IMR-90 (cell line): Measurements from ENCODE around the gene LILRA1. TPM values are rescaled to one million over a fixed set of nuclear protein-coding genes. Genes with fewer than 3 reads are reported as not detected.

Experiments
- ATAC-seq: fragments of 200-7000 bp; cut with Tn5 transposase; 2 replicates; pipeline ENCODE4 v1.9.1; 2020; ENCODE audit warnings: low read depth, mild to moderate bottlenecking, moderate library complexity
- BruUV-seq: library from RNA; stranded (reverse); fragments of 400-500 nt; replicated peaks from 2 replicates; lab custom pipeline; 2021; lab: Mats Ljungman, UMichigan
- CTCF ChIA-PET: fragments of 300-600 bp; formaldehyde crosslinking; extraction: SDS; loops from one replicate; lab custom pipeline; 2021; ENCODE audit warnings: antibody characterized with exemption; lab: Yijun Ruan, JAX
- POLR2A ChIA-PET: fragments of 300-600 bp; sonication (Branson Sonifier 250); formaldehyde crosslinking; loops from one replicate; lab custom pipeline; 2022; ENCODE audit warnings: antibody characterized with exemption; ENCODE audit not compliant: unreplicated experiment; lab: Charles Lee
- DNase-seq: peaks from one replicate; pipeline ENCODE4 v3.0.0; 2013
- H2AFZ ChIP-seq: replicated peaks from 2 replicates; pipeline ENCODE3; 2013; ENCODE audit warnings: low read length, mild to moderate bottlenecking; ENCODE audit not compliant: poor library complexity
- H2AK5ac ChIP-seq: 2 replicates; pipeline ENCODE4 v1.6.1; 2013; ENCODE audit warnings: low read depth, low read length, inconsistent platforms
- H2AK9ac ChIP-seq: replicated peaks from 2 replicates; pipeline ENCODE3; 2013; ENCODE audit warnings: mild to moderate bottlenecking, low read depth, low read length, moderate library complexity; ENCODE audit not compliant: poor library complexity
- H2BK120ac ChIP-seq: 2 replicates; pipeline ENCODE4 v1.6.1; 2013; ENCODE audit warnings: low read depth, low read length, inconsistent platforms
- H2BK15ac ChIP-seq: 3 replicates; pipeline ENCODE4 v1.6.1; 2013; ENCODE audit warnings: low read depth, low read length, inconsistent platforms
- H2BK20ac ChIP-seq: 2 replicates; pipeline ENCODE4 v1.6.1; 2013; ENCODE audit warnings: low read depth, mild to moderate bottlenecking, inconsistent platforms, low read length, moderate library complexity
- H2BK5ac ChIP-seq: 2 replicates; pipeline ENCODE4 v1.6.1; 2013; ENCODE audit warnings: mild to moderate bottlenecking, low read depth, low read length, inconsistent platforms; ENCODE audit not compliant: poor library complexity, severe bottlenecking
- H3K14ac ChIP-seq: replicated peaks from 2 replicates; pipeline ENCODE4 v1.6.1; 2013; ENCODE audit warnings: low read depth, low read length, inconsistent platforms
- H3K18ac ChIP-seq: 2 replicates; pipeline ENCODE4 v1.6.1; 2013; ENCODE audit warnings: low read depth, low read length, control low read depth
- H3K23ac ChIP-seq: 2 replicates; pipeline ENCODE4 v1.6.1; 2013; ENCODE audit warnings: low read depth, low read length, inconsistent platforms
- H3K27ac ChIP-seq: 2 replicates; pipeline ENCODE4 v1.5.1; 2013; ENCODE audit warnings: mild to moderate bottlenecking, control low read depth, low read length; ENCODE audit not compliant: insufficient read depth
- H3K27me3 ChIP-seq: 2 replicates; pipeline ENCODE4 v1.6.1; 2013; ENCODE audit warnings: low read length; ENCODE audit not compliant: control insufficient read depth, insufficient read depth
- H3K36me3 ChIP-seq: 2 replicates; pipeline ENCODE4 v1.6.1; 2013; ENCODE audit warnings: low read length, mixed read lengths; ENCODE audit not compliant: control insufficient read depth, insufficient read depth
- H3K4ac ChIP-seq: 2 replicates; pipeline ENCODE4 v1.6.1; 2013; ENCODE audit warnings: low read depth, low read length, inconsistent platforms
- H3K4me1 ChIP-seq: 2 replicates; pipeline ENCODE4 v1.6.1; 2013; ENCODE audit warnings: low read length, mixed read lengths; ENCODE audit not compliant: control insufficient read depth, insufficient read depth
- H3K4me2 ChIP-seq: 2 replicates; pipeline ENCODE4 v1.6.1; 2013; ENCODE audit warnings: low read depth, mild to moderate bottlenecking, control low read depth, low read length, moderate library complexity
- H3K4me3 ChIP-seq: 2 replicates; pipeline ENCODE4 v1.5.1; 2013; ENCODE audit warnings: low read depth, mild to moderate bottlenecking, control low read depth, low read length, moderate library complexity; ENCODE audit not compliant: insufficient read depth
- H3K56ac ChIP-seq: 2 replicates; pipeline ENCODE4 v1.6.1; 2013; ENCODE audit warnings: low read length, inconsistent platforms; ENCODE audit not compliant: insufficient read depth; ENCODE audit errors: extremely low read depth
- H3K79me1 ChIP-seq, 2 experiments: 2 replicates each; pipeline ENCODE4 v1.6.1; 2013; ENCODE audit warnings: low read length in 2 of 2, inconsistent platforms in 1 of 2, low read depth in 1 of 2
- H3K9ac ChIP-seq: 2 replicates; pipeline ENCODE4 v1.6.1; 2013; ENCODE audit warnings: low read depth, low read length, control low read depth
- H3K9me1 ChIP-seq: 2 replicates; pipeline ENCODE4 v1.6.1; 2013; ENCODE audit warnings: low read length, inconsistent platforms; ENCODE audit not compliant: insufficient read depth
- H3K9me3 ChIP-seq: 2 replicates; pipeline ENCODE4 v1.6.1; 2013; ENCODE audit warnings: low read length; ENCODE audit not compliant: control insufficient read depth, insufficient read depth
- H4K20me1 ChIP-seq: 2 replicates; pipeline ENCODE4 v1.6.1; 2013; ENCODE audit warnings: low read length, inconsistent platforms; ENCODE audit not compliant: insufficient read depth
- H4K5ac ChIP-seq: 2 replicates; pipeline ENCODE4 v1.6.1; 2013; ENCODE audit warnings: mild to moderate bottlenecking, low read depth, low read length, control low read depth
- H4K8ac ChIP-seq, 2 experiments: 2 replicates each; pipeline ENCODE4 v1.6.1; 2013; ENCODE audit warnings: low read depth in 2 of 2, low read length in 2 of 2, control low read depth in 1 of 2, inconsistent platforms in 1 of 2
- H4K91ac ChIP-seq: 2 replicates; pipeline ENCODE4 v1.6.1; 2013; ENCODE audit warnings: low read depth, low read length, inconsistent platforms; ENCODE audit not compliant: insufficient read depth
- BHLHE40 ChIP-seq: fragments of 150-350 bp; IDR thresholded peaks from 2 replicates; pipeline ENCODE4 v1.6.1; 2016; ENCODE audit warnings: mild to moderate bottlenecking, low read depth, low read length
- CEBPB ChIP-seq: IDR thresholded peaks from 2 replicates; pipeline ENCODE4 v1.6.1; 2012; ENCODE audit warnings: low read depth, low read length, improper control_type of control experiment
- CHD1 ChIP-seq: IDR thresholded peaks from 2 replicates; pipeline ENCODE4 v1.6.1; 2012; ENCODE audit warnings: low read depth, low read length, improper control_type of control experiment
- FOS ChIP-seq: fragments of 150-350 bp; IDR thresholded peaks from 2 replicates; pipeline ENCODE4 v1.6.1; 2016; ENCODE audit warnings: low read depth, low read length
- MAFK ChIP-seq: IDR thresholded peaks from 2 replicates; pipeline ENCODE4 v1.6.1; 2012; ENCODE audit warnings: low read depth, low read length, improper control_type of control experiment
- MXI1 ChIP-seq: IDR thresholded peaks from 2 replicates; pipeline ENCODE4 v1.6.1; 2012; ENCODE audit warnings: low read depth, mild to moderate bottlenecking, low read length, moderate library complexity, borderline replicate concordance
- NFE2L2 ChIP-seq: fragments of 150-350 bp; IDR thresholded peaks from 2 replicates; pipeline ENCODE4 v1.6.1; 2016; ENCODE audit warnings: low read depth, mild to moderate bottlenecking, low read length
- POLR2A ChIP-seq: IDR thresholded peaks from 2 replicates; pipeline ENCODE4 v1.6.1; 2012; ENCODE audit warnings: mild to moderate bottlenecking, low read depth, low read length
- RAD21 ChIP-seq: IDR thresholded peaks from 2 replicates; pipeline ENCODE4 v1.6.1; 2012; ENCODE audit warnings: low read length, improper control_type of control experiment
- RCOR1 ChIP-seq: IDR thresholded peaks from 2 replicates; pipeline ENCODE4 v1.6.1; 2012; ENCODE audit warnings: mild to moderate bottlenecking, low read length, improper control_type of control experiment; ENCODE audit not compliant: insufficient replicate concordance
- SMC3 ChIP-seq: fragments of 150-350 bp; IDR thresholded peaks from 2 replicates; pipeline ENCODE4 v1.6.1; 2016; ENCODE audit warnings: low read depth, mild to moderate bottlenecking, antibody characterized with exemption, low read length, moderate library complexity
- USF2 ChIP-seq: fragments of 150-350 bp; IDR thresholded peaks from 2 replicates; pipeline ENCODE4 v1.6.1; 2017; ENCODE audit warnings: mild to moderate bottlenecking, antibody characterized with exemption, low read length, low read depth
- WGBS, 2 experiments: methylation state at CpG; one replicate each; pipeline versions ENCODE4 v1.1.5 to v1.1.7; 2013; ENCODE audit warnings: missing lambda C conversion rate in 2 of 2; ENCODE audit not compliant: insufficient read length in 1 of 2; ENCODE audit errors: extremely low coverage in 2 of 2; 5-methylcytosine and 5-hydroxymethylcytosine counted together
- dilution Hi-C: fragments of 300-500 bp; cut with HindIII; formaldehyde crosslinking; loops from one replicate; pipeline ENCODE4 v1.14.3; 2018; ENCODE audit warnings: low sequenced_read_pairs; ENCODE audit not compliant: unreplicated experiment
- in situ Hi-C: fragments of 300-500 bp; cut with MboI; formaldehyde crosslinking; loops from 3 replicates; pipeline ENCODE4 v1.14.3; 2019; ENCODE audit warnings: low sequenced_read_pairs, inconsistent platforms, mixed read lengths
- intact Hi-C: fragments of 100-400 bp; cut with micrococcal nuclease; formaldehyde crosslinking; loops from 2 replicates; pipeline ENCODE4 v1.10.0; 2022
- polyA plus RNA-seq, 3 experiments: library from polyadenylated mRNA; depleted of rRNA; stranded (reverse); fragments of >200 nt; gene quantifications; 2 replicates each; pipeline ENCODE4 v1.2.3, GENCODE V29; 2012; ENCODE audit warnings: low replicate concordance in 1 of 3
- total RNA-seq: library from RNA; depleted of rRNA; stranded (reverse); fragments of >200 nt; gene quantifications from 2 replicates; pipeline ENCODE4 v1.2.3, GENCODE V29; 2012
- TF ChIP-seq, protein P1 (sequence below): conservative IDR thresholded peaks from 2 replicates; pipeline ENCODE4 v1.5.1; 2012; ENCODE audit warnings: mild to moderate bottlenecking, low read depth, low read length, improper control_type of control experiment
- TF ChIP-seq, protein P2 (sequence below): fragments of 150-350 bp; IDR thresholded peaks from 2 replicates; pipeline ENCODE4 v1.6.1; 2016; ENCODE audit warnings: low read depth, mild to moderate bottlenecking, low read length, moderate library complexity, borderline replicate concordance

LILRA1 gene
- total and polyA plus RNA-seq, 2 of the 4 experiments (the other 2 are of a cell fraction): not detected

- no peak overlapping the region for H2BK5ac ChIP-seq
- no peak overlapping the region for H2AFZ ChIP-seq
- no peak overlapping the region for H3K18ac ChIP-seq
- no peak overlapping the region for H3K4me2 ChIP-seq
- H3K4me3 ChIP-seq: no peak overlapping the region
- H3K27ac ChIP-seq: no peak overlapping the region
- H4K5ac ChIP-seq: no peak overlapping the region
- no peaks in the 10 kb centered on the region for H3K79me1 ChIP-seq
- H3K9ac ChIP-seq: no peak overlapping the region
- H3K56ac ChIP-seq: no peak overlapping the region
- no peaks in the 10 kb centered on the region for H3K36me3 ChIP-seq
- no peak overlapping the region for H2AK5ac ChIP-seq
- H3K23ac ChIP-seq: no peak overlapping the region
- H2BK120ac ChIP-seq: no peak overlapping the region
- ATAC-seq (no peak), DNase-seq (no peak)
- H4K91ac ChIP-seq: no peak overlapping the region
- H2BK15ac ChIP-seq: no peak overlapping the region
- no peaks in the 10 kb centered on the region for H3K4me1 ChIP-seq
- WGBS, 2 experiments: no CpG with 5 or more reads among the region's 6 CpGs
- no peak overlapping the region for H4K8ac ChIP-seq
- no TSS peak for BruUV-seq
- H3K27me3 ChIP-seq: no peaks in the 10 kb centered on the region
- intact Hi-C loops (no loop called here), dilution Hi-C loops (no loop called here), in situ Hi-C loops (no loop called here)
- ChIA-PET CTCF (no interaction called here), POLR2A (no interaction called here)
- no peak overlapping the region for H2AK9ac ChIP-seq
- no peaks in the 10 kb centered on the region for H4K20me1 ChIP-seq
- H3K9me3 ChIP-seq: peaks cover 44% of the 10 kb centered on the region
- no peak overlapping the region for H3K14ac ChIP-seq
- no peak overlapping the region for H3K4ac ChIP-seq
- H3K9me1 ChIP-seq: no peaks in the 10 kb centered on the region
- TF ChIP-seq RCOR1: no peak
- TF ChIP-seq POLR2A: no peak
- TF ChIP-seq RAD21: no peak
- TF ChIP-seq, protein P1, sequence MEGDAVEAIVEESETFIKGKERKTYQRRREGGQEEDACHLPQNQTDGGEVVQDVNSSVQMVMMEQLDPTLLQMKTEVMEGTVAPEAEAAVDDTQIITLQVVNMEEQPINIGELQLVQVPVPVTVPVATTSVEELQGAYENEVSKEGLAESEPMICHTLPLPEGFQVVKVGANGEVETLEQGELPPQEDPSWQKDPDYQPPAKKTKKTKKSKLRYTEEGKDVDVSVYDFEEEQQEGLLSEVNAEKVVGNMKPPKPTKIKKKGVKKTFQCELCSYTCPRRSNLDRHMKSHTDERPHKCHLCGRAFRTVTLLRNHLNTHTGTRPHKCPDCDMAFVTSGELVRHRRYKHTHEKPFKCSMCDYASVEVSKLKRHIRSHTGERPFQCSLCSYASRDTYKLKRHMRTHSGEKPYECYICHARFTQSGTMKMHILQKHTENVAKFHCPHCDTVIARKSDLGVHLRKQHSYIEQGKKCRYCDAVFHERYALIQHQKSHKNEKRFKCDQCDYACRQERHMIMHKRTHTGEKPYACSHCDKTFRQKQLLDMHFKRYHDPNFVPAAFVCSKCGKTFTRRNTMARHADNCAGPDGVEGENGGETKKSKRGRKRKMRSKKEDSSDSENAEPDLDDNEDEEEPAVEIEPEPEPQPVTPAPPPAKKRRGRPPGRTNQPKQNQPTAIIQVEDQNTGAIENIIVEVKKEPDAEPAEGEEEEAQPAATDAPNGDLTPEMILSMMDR: no peak
- no peak for TF ChIP-seq CHD1
- no peak for TF ChIP-seq CEBPB
- no peak for TF ChIP-seq FOS
- TF ChIP-seq NFE2L2: no peak
- no peak for TF ChIP-seq SMC3
- no peak for TF ChIP-seq USF2
- TF ChIP-seq, protein P2, sequence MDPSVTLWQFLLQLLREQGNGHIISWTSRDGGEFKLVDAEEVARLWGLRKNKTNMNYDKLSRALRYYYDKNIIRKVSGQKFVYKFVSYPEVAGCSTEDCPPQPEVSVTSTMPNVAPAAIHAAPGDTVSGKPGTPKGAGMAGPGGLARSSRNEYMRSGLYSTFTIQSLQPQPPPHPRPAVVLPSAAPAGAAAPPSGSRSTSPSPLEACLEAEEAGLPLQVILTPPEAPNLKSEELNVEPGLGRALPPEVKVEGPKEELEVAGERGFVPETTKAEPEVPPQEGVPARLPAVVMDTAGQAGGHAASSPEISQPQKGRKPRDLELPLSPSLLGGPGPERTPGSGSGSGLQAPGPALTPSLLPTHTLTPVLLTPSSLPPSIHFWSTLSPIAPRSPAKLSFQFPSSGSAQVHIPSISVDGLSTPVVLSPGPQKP: no peak
- TF ChIP-seq MXI1: no peak
- TF ChIP-seq MAFK: no peak
- no peak for TF ChIP-seq BHLHE40
- H2BK20ac ChIP-seq: no peak overlapping the region
Observed at GRCh38 chr19:54551293-54551692, 42.1 kb upstream of the LILRA1 start.
